HG02885 (cell line): ENCODE measurements around the gene THSD4.
A peak's percentile ranks its signal among the peaks of the same experiment; 100 is the strongest.

Experiments
- ATAC-seq: cut with Tn5 transposase; IDR thresholded peaks from one replicate; pipeline ENCODE4 v1.9.1; 2021; ENCODE audit warnings: mild to moderate bottlenecking; ENCODE audit not compliant: unreplicated experiment, poor library complexity

Gene THSD4

GRCh38 chr15:71114887-71115566 is at the start of gene THSD4:
Gene THSD4, plus strand, starts transcription at chr15:71115471.
- ATAC-seq: peak; percentile 79

- no peak for ATAC-seq
Measured at GRCh38 chr15:71066983-71067382, 48.3 kb upstream of the THSD4 start.

GRCh38 chr15:71069693-71070092 is 45.6 kb upstream of the THSD4 start:
- ATAC-seq: no peak

- ATAC-seq: no peak
Measured at GRCh38 chr15:71071529-71071928, 43.7 kb upstream of the THSD4 start.

- no peak for ATAC-seq
Measured at GRCh38 chr15:71072423-71072822, 42.8 kb upstream of the THSD4 start.

GRCh38 chr15:71078506-71079207 is 36.6 kb upstream of the THSD4 start:
- ATAC-seq: no peak

GRCh38 chr15:71079208-71080044 is 35.8 kb upstream of the THSD4 start:
- no peak for ATAC-seq

GRCh38 chr15:71080166-71080565 is 35.1 kb upstream of the THSD4 start:
- no peak for ATAC-seq

- ATAC-seq: no peak
Measured at GRCh38 chr15:71080705-71081104, 34.6 kb upstream of the THSD4 start.

- no peak for ATAC-seq
Measured at GRCh38 chr15:71082803-71083202, 32.5 kb upstream of the THSD4 start.

- ATAC-seq: no peak
Measured at GRCh38 chr15:71083349-71083748, 31.9 kb upstream of the THSD4 start.

- ATAC-seq: no peak
Measured at GRCh38 chr15:71084264-71084663, 31.0 kb upstream of the THSD4 start.

GRCh38 chr15:71085809-71086208 is 29.5 kb upstream of the THSD4 start:
- no peak for ATAC-seq

GRCh38 chr15:71088155-71088554 is 27.1 kb upstream of the THSD4 start:
- no peak for ATAC-seq

GRCh38 chr15:71088683-71089082 is 26.6 kb upstream of the THSD4 start:
- ATAC-seq: no peak

- ATAC-seq: no peak
Measured at GRCh38 chr15:71089801-71090200, 25.5 kb upstream of the THSD4 start.

- ATAC-seq: no peak
Measured at GRCh38 chr15:71091601-71092000, 23.7 kb upstream of the THSD4 start.

- ATAC-seq: no peak
Measured at GRCh38 chr15:71092056-71092600, 23.1 kb upstream of the THSD4 start.

- ATAC-seq: no peak
Measured at GRCh38 chr15:71093054-71094024, 21.9 kb upstream of the THSD4 start.

- no peak for ATAC-seq
Measured at GRCh38 chr15:71094137-71094536, 21.1 kb upstream of the THSD4 start.
